HEK293 (cell line): ENCODE results near the gene MYO5B.

Source experiments
- CTCF ChIA-PET: fragments of 350-600 bp; formaldehyde crosslinking; extraction: SDS; loops from one replicate; lab custom pipeline; 2021; ENCODE audit warnings: antibody characterized with exemption; lab: Yijun Ruan, JAX
- POLR2A ChIA-PET: fragments of 300-600 bp; formaldehyde crosslinking; extraction: SDS; loops from one replicate; lab custom pipeline; 2020; ENCODE audit warnings: antibody characterized with exemption, inconsistent platforms; lab: Yijun Ruan, JAX
- H3K27ac ChIP-seq: fragments of 200-500 bp; sonication (Bioruptor generic); 2 replicates; pipeline ENCODE4 v1.5.1; 2014; ENCODE audit warnings: low read depth, low read length, control low read depth, inconsistent platforms; ENCODE audit errors: extremely low read depth
- H3K36me3 ChIP-seq, 2 experiments: fragments of 200-500 bp in 1 of 2; sonication (Bioruptor generic) in 1 of 2; 1 replicate in 1 of 2; 2 replicates in 1 of 2; pipeline ENCODE4 v1.5.1; 2014 to 2017; ENCODE audit warnings: inconsistent platforms in 2 of 2, low read length in 2 of 2; ENCODE audit not compliant: control insufficient read depth in 2 of 2, insufficient read depth in 1 of 2
- H3K4me1 ChIP-seq: fragments of 200-500 bp; sonication (Bioruptor generic); 2 replicates; pipeline ENCODE4 v1.5.1; 2014; ENCODE audit warnings: mild to moderate bottlenecking, low read length, inconsistent platforms; ENCODE audit not compliant: control insufficient read depth, insufficient read depth
- H3K4me3 ChIP-seq: 2 replicates; pipeline ENCODE4 v1.5.1; 2011; ENCODE audit warnings: low read depth, mild to moderate bottlenecking, control low read depth, low read length, moderate library complexity
- H3K9me3 ChIP-seq: fragments of 200-500 bp; sonication (Bioruptor generic); 2 replicates; pipeline ENCODE4 v1.5.1; 2014; ENCODE audit warnings: low read depth, low read length, inconsistent platforms; ENCODE audit not compliant: control insufficient read depth, insufficient read depth
- BCL6B ChIP-seq: fragments of 450-650 bp; formaldehyde crosslinking; IDR thresholded peaks from 2 replicates; pipeline ENCODE4 v1.5.1; 2017; ENCODE audit warnings: missing biosample characterization, missing genetic modification characterization
- CTCF ChIP-seq: fragments of 450-650 bp; formaldehyde crosslinking; IDR thresholded peaks from 2 replicates; pipeline ENCODE4 v1.5.1; 2016; ENCODE audit warnings: missing biosample characterization, missing genetic modification characterization
- ELK4 ChIP-seq: IDR thresholded peaks from 2 replicates; pipeline ENCODE4 v1.6.1; 2011; ENCODE audit warnings: mild to moderate bottlenecking, low read depth, low read length, borderline replicate concordance
- OVOL3 ChIP-seq: fragments of 450-650 bp; formaldehyde crosslinking; IDR thresholded peaks from 2 replicates; pipeline ENCODE4 v1.5.1; 2016; ENCODE audit warnings: missing biosample characterization, missing genetic modification characterization
- ZBTB21 ChIP-seq: fragments of 450-650 bp; formaldehyde crosslinking; IDR thresholded peaks from 2 replicates; pipeline ENCODE4 v1.5.1; 2017; ENCODE audit warnings: missing biosample characterization, missing genetic modification characterization
- ZBTB48 ChIP-seq: fragments of 450-650 bp; formaldehyde crosslinking; IDR thresholded peaks from 2 replicates; pipeline ENCODE4 v1.5.1; 2016; ENCODE audit warnings: missing biosample characterization, missing genetic modification characterization
- ZBTB6 ChIP-seq: fragments of 450-650 bp; formaldehyde crosslinking; IDR thresholded peaks from 2 replicates; pipeline ENCODE4 v1.5.1; 2017; ENCODE audit warnings: missing biosample characterization, missing genetic modification characterization
- ZEB2 ChIP-seq: fragments of 450-650 bp; formaldehyde crosslinking; IDR thresholded peaks from 2 replicates; pipeline ENCODE4 v1.5.1; 2016; ENCODE audit warnings: missing biosample characterization, missing genetic modification characterization
- ZNF10 ChIP-seq: fragments of 450-650 bp; formaldehyde crosslinking; IDR thresholded peaks from 2 replicates; pipeline ENCODE4 v1.5.1; 2017; ENCODE audit warnings: missing biosample characterization, missing genetic modification characterization
- ZNF221 ChIP-seq: fragments of 450-650 bp; formaldehyde crosslinking; IDR thresholded peaks from 2 replicates; pipeline ENCODE4 v1.5.1; 2017; ENCODE audit warnings: missing biosample characterization, missing genetic modification characterization, borderline replicate concordance
- ZNF302 ChIP-seq: fragments of 450-650 bp; formaldehyde crosslinking; IDR thresholded peaks from 2 replicates; pipeline ENCODE4 v1.5.1; 2016; ENCODE audit warnings: missing biosample characterization, missing genetic modification characterization, low read depth
- ZNF621 ChIP-seq: fragments of 450-650 bp; formaldehyde crosslinking; IDR thresholded peaks from 2 replicates; pipeline ENCODE4 v1.5.1; 2017; ENCODE audit warnings: missing biosample characterization, missing genetic modification characterization
- ZNF624 ChIP-seq: fragments of 450-650 bp; formaldehyde crosslinking; IDR thresholded peaks from 2 replicates; pipeline ENCODE4 v1.5.1; 2017; ENCODE audit warnings: missing biosample characterization, missing genetic modification characterization
- ZNF639 ChIP-seq: fragments of 450-650 bp; formaldehyde crosslinking; IDR thresholded peaks from 2 replicates; pipeline ENCODE4 v1.5.1; 2016; ENCODE audit warnings: missing biosample characterization, missing genetic modification characterization

Gene MYO5B

GRCh38 chr18:49974079-49974478 is 220.9 kb downstream of the MYO5B start:
- H3K27ac ChIP-seq: no peak overlapping the region
- CTCF ChIA-PET: no interaction called here
- H3K9me3 ChIP-seq: no peaks in the 10 kb centered on the region
- no peak for TF ChIP-seq ELK4
- TF ChIP-seq ZBTB6 (tag by site-specific recombination): no peak
- no peak for TF ChIP-seq ZBTB21 (tag by site-specific recombination)
- TF ChIP-seq ZNF302: no peak
- TF ChIP-seq ZNF621: no peak
- no peak for TF ChIP-seq OVOL3 (tag by site-specific recombination)
- TF ChIP-seq ZBTB48 (tag by site-specific recombination): no peak
- TF ChIP-seq ZNF221 (tag by site-specific recombination): no peak
- no peak for TF ChIP-seq ZEB2 (tag by site-specific recombination)
- TF ChIP-seq ZNF10: no peak
- no peak for TF ChIP-seq CTCF
- no peak for TF ChIP-seq ZNF639 (tag by site-specific recombination)
- no peak overlapping the region for H3K4me3 ChIP-seq
- H3K4me1 ChIP-seq: no peaks in the 10 kb centered on the region
- no peaks in the 10 kb centered on the region for H3K36me3 ChIP-seq
- POLR2A ChIA-PET: no interaction called here

GRCh38 chr18:49973592-49973991 is 221.4 kb downstream of the MYO5B start:
- ChIA-PET CTCF (no interaction called here), POLR2A (no interaction called here)
- Histone ChIP-seq H3K4me3 (no peak overlapping the region), H3K4me1 (no peaks in the 10 kb centered on the region), H3K27ac (no peak overlapping the region), H3K9me3 (no peaks in the 10 kb centered on the region), H3K36me3 (no peaks in the 10 kb centered on the region)
- TF ChIP-seq BCL6B: no peak
- TF ChIP-seq OVOL3 (tag by site-specific recombination): no peak
- no peak for TF ChIP-seq ZNF624 (tag by site-specific recombination)

GRCh38 chr18:49972535-49972934 is 222.4 kb downstream of the MYO5B start:
- CTCF ChIA-PET: interaction anchor here (1.5 kb wide), 1 partner anchor 232 kb away, joined by 3 read pairs; no protein-coding TSS in a partner anchor

More at GRCh38 chr18:49972535-49972934, 222.4 kb downstream of the MYO5B start:
- Histone ChIP-seq H3K9me3 (no peaks in the 10 kb centered on the region), H3K4me3 (no peak overlapping the region)
- POLR2A ChIA-PET: no interaction called here
- no peak for TF ChIP-seq ZNF621
- TF ChIP-seq, all 188 proteins: peak for 0
- Histone ChIP-seq H3K27ac (no peak overlapping the region), H3K4me1 (no peaks in the 10 kb centered on the region), H3K36me3 (no peaks in the 10 kb centered on the region)
